Cerebellar cortex (tissue), 1 donor: ENCODE data around the gene MAN2B1.
A peak's percentile ranks its signal among the peaks of the same experiment; 100 is the strongest.

Experiments
- DNase-seq: peaks from one replicate; pipeline ENCODE4 v3.0.0-alpha.2; 2015; ENCODE audit warnings: low spot score

MAN2B1 gene

DNA sequence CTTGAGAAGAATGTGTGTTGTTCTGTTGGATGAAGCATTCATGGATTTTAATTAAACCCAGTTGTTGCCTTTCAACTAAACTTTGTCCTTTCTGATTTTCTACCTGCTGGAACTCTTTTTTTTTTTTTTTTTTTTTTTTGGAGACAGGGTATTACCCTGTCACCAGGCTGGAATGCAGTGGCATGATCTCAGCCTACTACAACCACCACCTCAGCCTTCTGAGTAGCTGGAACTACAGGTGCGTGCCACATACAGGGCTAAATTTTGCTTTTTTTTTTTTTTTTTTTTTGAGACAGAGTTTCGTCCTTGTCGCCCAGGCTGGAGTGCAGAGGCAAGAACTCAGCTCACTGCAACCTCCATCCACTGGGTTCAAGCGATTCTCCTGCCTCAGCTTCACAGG is 48.9 kb downstream of the MAN2B1 start:
- no peak for DNase-seq

DNA sequence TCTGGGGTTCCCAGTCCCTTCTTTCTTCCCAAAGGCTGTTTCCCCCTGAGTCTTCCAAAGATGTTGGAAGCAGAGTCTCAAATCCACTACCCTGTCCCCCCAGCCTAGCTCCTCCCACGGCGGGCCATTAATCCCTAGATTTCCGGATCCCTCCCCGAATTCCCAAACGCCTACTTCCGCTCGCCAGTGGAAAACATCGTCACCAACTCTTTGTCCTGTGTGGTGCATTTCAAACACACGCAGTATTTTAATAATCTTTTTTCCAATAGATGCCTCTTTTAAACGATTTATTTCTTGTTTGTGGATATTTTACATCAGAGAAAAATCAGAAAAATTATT is 55.2 kb downstream of the MAN2B1 start:
- DNase-seq: peak; percentile 75

DNA sequence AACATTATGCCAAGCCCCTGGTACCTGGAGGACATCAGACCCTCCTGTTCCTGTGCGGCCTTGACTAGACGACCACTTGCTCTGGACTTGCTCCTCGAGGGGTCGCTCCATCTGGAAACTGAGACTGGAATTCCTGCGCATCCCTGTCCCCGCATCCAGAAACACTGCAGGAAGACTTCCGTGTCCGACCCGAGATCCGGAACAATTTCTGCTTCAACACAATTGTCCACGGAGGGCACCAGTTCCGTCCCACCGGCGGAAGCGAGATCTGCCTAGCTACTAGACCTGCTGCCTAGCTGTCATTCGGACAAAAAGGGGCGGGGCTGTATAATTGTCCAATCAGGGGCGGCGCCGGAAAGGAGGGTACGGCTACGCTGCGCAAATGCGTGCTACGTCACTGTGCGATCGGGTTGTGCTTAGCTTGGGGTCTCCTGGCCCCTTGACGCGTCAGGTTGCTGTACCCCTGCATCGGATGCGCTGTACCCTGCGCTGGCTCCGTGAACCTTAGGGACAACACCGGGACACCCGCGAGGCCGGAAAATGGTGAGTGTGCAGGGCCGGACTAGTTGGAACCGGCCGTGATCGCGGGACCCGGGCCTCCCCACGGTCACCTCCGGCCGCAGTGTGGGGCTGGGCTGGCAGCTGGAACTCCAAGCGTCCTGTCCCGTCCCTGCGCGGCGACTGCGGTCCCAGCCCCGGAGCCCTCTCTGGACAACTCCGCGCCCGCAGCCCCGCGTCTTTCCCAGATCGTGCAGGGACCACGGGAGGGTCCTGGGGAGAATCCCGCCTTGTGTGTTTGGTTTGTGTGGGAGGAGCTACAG is 55.8 kb downstream of the MAN2B1 start, which contains the start of the genes ZNF490 and ZNF791:
Gene ZNF490 (minus strand): TSS at position 274 of the 821 bp plus-strand sequence. CDS start 133 bp downstream, at position 141.
Gene ZNF791 (plus strand): TSS at position 381 of the 821 bp plus-strand sequence. CDS start 160 bp downstream, at position 541.
- peak; percentile 99 for DNase-seq

DNA sequence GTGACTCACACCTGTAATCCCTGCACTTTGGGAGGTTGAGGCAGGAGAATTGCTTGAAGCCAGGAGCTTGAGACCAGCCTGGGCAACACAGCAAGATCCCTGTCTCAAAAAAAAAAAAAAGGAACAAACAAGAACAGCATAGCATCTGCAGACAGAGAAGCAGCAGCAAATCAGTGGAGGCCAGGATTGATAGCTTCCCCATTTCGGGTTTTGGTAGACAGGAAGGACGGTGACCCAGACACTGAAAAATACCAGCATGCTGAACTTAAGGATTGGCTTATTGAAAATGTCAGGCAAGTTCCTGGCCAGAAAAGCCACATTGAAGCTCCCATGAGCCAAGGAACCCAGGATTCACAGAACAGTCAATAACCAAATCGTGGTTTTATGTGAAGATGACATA is 58.9 kb downstream of the MAN2B1 start:
- DNase-seq: no peak

DNA sequence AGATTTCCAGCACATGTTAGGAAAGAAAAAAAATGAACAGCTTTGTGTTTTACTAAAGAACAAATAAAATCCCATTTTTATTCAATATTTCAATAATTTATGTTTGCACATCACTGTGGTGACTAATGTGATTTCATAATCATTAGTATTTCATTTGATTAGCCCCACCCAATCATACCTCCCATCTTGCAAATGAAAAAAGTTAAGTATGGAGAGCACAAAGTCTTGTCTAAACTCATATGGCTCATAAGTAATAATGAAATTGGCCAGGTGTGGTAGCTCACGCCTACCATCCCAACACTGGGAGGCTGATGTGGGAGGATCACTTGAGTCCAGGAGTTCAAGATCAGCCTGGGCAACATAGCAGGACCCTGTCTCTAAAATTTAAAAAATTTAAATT is 59.7 kb downstream of the MAN2B1 start:
- DNase-seq: no peak

DNA sequence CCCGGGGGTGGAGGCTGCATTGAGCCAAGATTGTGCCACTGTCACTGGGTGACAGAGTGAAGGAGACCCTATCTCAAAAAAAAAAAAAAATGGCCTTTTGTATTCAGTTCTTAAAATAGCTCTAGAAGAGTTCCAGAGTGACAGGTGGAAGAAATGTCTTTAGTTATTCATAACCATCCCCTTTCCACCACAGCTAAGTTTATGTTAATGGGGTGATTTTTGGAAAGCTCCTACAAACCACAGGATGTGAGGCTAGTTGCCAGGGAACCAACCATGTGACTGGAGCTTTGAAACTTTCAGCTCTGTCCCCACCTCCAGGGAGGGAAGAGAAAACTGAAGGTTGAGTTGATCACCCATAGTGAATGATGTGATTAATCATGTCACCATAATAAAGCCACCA is 62.8 kb downstream of the MAN2B1 start:
- no peak for DNase-seq

DNA sequence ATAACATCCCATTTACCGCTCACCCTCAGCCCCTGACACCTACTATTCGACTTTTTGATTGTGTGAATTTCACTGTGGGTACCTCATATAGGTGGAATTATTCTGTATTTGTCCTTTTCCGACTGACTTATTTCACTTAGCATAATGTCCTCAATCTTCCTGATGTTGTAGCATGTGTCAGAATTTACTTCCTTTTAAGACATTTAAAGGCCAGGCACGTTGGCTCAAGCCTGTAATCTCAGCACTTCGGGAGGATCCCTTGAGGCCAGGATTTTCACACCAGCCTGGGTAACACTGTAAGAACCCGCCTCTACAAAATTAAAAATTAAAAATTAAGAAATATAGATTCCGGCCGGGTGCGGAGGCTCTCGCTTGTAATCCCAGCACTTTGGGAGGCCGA is 68.9 kb downstream of the MAN2B1 start:
- no peak for DNase-seq

DNA sequence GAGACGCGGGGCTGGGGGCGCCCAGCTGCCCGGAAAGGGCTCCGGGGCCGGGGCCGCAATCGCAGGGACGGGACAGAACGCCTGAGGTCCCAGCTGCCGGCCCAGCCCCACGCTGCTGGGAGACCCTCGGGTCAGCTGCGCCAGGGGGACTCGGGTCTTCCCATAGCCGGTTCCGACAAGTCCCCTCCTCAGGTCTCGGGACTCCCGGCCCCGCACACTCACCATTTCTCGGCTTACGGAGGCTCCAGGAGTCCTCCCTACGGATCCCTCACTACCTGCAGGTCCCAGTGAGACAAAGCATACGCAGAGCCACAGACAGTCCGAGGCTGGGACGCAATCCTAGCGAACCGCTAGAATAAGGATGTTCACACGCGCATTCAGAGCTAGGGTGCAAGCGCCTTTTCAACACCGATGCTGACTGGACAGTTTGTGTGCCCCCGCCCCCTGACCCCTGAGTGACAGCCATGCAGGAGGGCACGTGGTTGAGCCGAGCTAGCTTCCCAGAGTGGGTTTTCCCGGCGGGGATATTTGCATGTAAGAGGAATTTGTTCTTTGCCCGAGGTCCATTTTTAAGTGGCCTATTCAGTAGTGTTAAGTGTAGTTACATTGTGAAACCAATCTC is 69.5 kb downstream of the MAN2B1 start:
- no peak for DNase-seq
